Activated CD8-positive, alpha-beta memory T cell treated with anti-CD3 and anti-CD28 coated beads, Interleukin-2, amount 50 U/mL, for 24 hours (primary cell): ENCODE data around the gene PTPN7.

Source experiments
- DNase-seq: peaks from one replicate; pipeline ENCODE4 v3.0.0-alpha.2; 2020; ENCODE audit errors: extremely low read depth

Gene PTPN7

GRCh38 chr1:202106340-202107254 lies 53.8 kb downstream of the PTPN7 start:
- no peak for DNase-seq

GRCh38 chr1:202105571-202106339 lies 54.6 kb downstream of the PTPN7 start:
- DNase-seq: no peak

- DNase-seq: no peak
Measured at GRCh38 chr1:202104073-202104472, 56.3 kb downstream of the PTPN7 start.

- DNase-seq: no peak
Measured at GRCh38 chr1:202101184-202101583, 59.2 kb downstream of the PTPN7 start.
